HCT116 (cell line): ENCODE data around the gene GJC1.

Experiments
- EZH2 ChIP-seq: fragments of 200-600 bp; sonication (generic); IDR thresholded peaks from 2 replicates; pipeline ENCODE4 v1.6.1; 2017; ENCODE audit warnings: antibody characterized with exemption, mixed run types
- MAX ChIP-seq: IDR thresholded peaks from 2 replicates; pipeline ENCODE4 v1.6.1; 2012
- POLR2A ChIP-seq: IDR thresholded peaks from 2 replicates; pipeline ENCODE4 v1.7.0; 2011; ENCODE audit warnings: borderline replicate concordance; ENCODE audit not compliant: insufficient read depth, insufficient read length; ENCODE audit errors: extremely low read depth
- YY1 ChIP-seq: IDR thresholded peaks from 2 replicates; pipeline ENCODE4 v1.6.1; 2011; ENCODE audit warnings: low read length, low read depth, moderate library complexity, mild to moderate bottlenecking; ENCODE audit not compliant: insufficient replicate concordance; ENCODE audit errors: extremely low read depth
- ZFX ChIP-seq: fragments of 450-650 bp; IDR thresholded peaks from 2 replicates; pipeline ENCODE4 v1.6.1; 2017
- TF ChIP-seq, protein P1 (sequence below), 3 experiments: fragments of 200-600 bp in 1 of 3; sonication (generic) in 1 of 3; IDR thresholded peaks in 2 of 3; conservative IDR thresholded peaks in 1 of 3; 2 replicates each; pipeline ENCODE4 v1.5.1; 2012 to 2017; ENCODE audit warnings: low read depth in 2 of 3, low read length in 2 of 3, antibody characterized with exemption in 1 of 3, borderline replicate concordance in 1 of 3, control low read depth in 1 of 3, mild to moderate bottlenecking in 1 of 3, mixed read lengths in 1 of 3, mixed run types in 1 of 3, moderate library complexity in 1 of 3; ENCODE audit not compliant: insufficient read depth in 1 of 3

GRCh38 chr17:44846206-44846605 is 16.1 kb upstream of the GJC1 start:
- TF ChIP-seq EZH2 (no peak), MAX (no peak), ZFX (no peak), POLR2A (no peak), YY1 (no peak)
- TF ChIP-seq, protein P1, sequence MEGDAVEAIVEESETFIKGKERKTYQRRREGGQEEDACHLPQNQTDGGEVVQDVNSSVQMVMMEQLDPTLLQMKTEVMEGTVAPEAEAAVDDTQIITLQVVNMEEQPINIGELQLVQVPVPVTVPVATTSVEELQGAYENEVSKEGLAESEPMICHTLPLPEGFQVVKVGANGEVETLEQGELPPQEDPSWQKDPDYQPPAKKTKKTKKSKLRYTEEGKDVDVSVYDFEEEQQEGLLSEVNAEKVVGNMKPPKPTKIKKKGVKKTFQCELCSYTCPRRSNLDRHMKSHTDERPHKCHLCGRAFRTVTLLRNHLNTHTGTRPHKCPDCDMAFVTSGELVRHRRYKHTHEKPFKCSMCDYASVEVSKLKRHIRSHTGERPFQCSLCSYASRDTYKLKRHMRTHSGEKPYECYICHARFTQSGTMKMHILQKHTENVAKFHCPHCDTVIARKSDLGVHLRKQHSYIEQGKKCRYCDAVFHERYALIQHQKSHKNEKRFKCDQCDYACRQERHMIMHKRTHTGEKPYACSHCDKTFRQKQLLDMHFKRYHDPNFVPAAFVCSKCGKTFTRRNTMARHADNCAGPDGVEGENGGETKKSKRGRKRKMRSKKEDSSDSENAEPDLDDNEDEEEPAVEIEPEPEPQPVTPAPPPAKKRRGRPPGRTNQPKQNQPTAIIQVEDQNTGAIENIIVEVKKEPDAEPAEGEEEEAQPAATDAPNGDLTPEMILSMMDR (IDR thresholded peaks at IDR 0.05 in 2 of 3, conservative IDR thresholded peaks at IDR 0.05 in 1 of 3; ENCODE audit: borderline replicate concordance in 1 of 3, insufficient read depth in 1 of 3, low read depth in 2 of 3, low read length in 2 of 3), result no peak
